ENCODE measurements around the gene COLGALT1. TPM values are rescaled to one million over a fixed set of nuclear protein-coding genes. Genes with fewer than 3 reads are reported as not detected.

The COLGALT1 gene
- total RNA-seq, 4 donors from 2014 or later: 54.2 to 92.6 (median 61.5) TPM

DNA sequence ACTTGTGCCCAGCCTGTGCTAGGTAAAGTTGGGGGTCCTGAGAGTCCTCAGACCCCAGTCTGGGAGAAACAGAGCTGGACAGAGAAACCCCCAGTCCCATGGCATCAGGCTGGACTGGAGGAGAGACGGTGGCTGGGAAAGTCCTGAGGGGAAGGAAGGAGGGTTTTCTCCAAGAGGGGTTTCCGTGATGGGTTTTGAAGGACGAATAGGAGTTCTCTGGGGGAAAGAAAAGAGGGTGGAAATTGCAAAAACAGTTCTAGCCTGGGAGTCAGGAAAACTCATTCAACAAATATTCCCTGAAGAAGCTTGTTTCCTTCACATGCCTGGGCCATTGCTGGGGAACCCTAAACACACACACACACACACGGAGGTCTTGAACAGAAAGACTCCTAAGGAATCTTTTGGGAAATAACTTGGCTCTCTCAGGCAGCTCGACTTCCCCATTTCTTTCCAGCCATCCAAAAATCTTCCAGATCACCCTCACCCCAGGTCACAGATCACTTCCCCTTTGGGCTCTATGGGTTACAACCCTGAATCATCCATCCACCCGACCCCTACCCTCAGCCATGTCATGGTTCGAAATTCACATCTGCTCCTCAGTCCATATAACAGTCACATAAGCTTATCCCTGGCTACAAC lies 47.5 kb downstream of the COLGALT1 start:
- WGBS: 77% methylated on average over 7 of the region's 7 CpGs
- Histone ChIP-seq H3K4me3 (no peak overlapping the region), H3K27ac (replicated peaks in 1 of 4) (no peak overlapping the region), H3K9me3 (no peaks in the 10 kb centered on the region), H3K27me3 (peaks cover 0 to 76% (median 15%) of the 10 kb centered on the region in 4 donors), H3K4me1 (peaks cover 11 to 16% (median 15%) of the 10 kb centered on the region in 4 donors), H3K36me3 (no peaks in the 10 kb centered on the region)
- no peak for DNase-seq (ENCODE audit: extremely low spot score)
- intact Hi-C loops (cut with DNase I): no loop called here
- TF ChIP-seq POLR2AphosphoS5 (IDR thresholded peaks at IDR 0.05) (no peak), EP300 (IDR thresholded peaks at IDR 0.05) (no peak), POLR2A (IDR thresholded peaks at IDR 0.05; ENCODE audit: low read depth) (no peak)
- TF ChIP-seq, protein P1, sequence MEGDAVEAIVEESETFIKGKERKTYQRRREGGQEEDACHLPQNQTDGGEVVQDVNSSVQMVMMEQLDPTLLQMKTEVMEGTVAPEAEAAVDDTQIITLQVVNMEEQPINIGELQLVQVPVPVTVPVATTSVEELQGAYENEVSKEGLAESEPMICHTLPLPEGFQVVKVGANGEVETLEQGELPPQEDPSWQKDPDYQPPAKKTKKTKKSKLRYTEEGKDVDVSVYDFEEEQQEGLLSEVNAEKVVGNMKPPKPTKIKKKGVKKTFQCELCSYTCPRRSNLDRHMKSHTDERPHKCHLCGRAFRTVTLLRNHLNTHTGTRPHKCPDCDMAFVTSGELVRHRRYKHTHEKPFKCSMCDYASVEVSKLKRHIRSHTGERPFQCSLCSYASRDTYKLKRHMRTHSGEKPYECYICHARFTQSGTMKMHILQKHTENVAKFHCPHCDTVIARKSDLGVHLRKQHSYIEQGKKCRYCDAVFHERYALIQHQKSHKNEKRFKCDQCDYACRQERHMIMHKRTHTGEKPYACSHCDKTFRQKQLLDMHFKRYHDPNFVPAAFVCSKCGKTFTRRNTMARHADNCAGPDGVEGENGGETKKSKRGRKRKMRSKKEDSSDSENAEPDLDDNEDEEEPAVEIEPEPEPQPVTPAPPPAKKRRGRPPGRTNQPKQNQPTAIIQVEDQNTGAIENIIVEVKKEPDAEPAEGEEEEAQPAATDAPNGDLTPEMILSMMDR (IDR thresholded peaks at IDR 0.05): no peak

DNA sequence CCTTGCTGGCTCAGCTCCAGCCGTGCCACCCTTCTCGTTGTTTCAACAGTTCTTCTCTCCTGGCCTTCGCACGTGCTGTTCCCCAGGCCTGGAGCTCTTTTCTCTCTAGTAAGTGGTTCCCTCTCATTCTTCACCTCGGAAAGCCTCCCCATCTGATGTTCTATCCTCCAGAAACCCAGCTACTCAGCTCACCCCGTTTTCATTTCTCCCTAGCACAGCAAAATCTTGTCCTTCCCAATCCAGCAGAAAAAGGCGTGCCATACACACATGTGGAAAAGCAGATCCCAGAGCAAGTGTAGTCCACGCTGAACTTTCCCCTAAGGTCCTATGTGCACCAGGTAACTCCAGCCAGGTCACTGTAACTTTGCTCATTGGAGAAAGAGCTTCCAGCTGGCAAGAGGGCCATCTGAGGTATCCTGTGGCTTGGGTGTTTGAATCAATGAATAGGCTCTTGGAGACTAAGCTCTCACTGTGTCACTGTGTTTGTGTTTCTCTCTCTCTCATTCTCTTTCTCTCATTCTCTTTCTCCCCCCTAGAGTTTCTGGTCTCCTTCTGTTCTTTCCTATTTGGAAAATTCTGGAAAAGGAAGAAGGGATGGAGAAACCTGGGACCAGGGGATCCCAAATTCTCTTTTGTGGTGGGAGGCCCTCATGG lies 49.0 kb downstream of the COLGALT1 start:
- intact Hi-C loops (cut with DNase I): no loop called here
- WGBS: 52% methylated on average over 8 of the region's 8 CpGs
- Histone ChIP-seq H3K36me3 (no peaks in the 10 kb centered on the region), H3K27me3 (peaks cover 0 to 77% (median 15%) of the 10 kb centered on the region in 4 donors), H3K27ac (replicated peaks in 1 of 4) (no peak overlapping the region), H3K4me3 (no peak overlapping the region), H3K4me1 (peaks cover 11 to 16% (median 15%) of the 10 kb centered on the region in 4 donors), H3K9me3 (no peaks in the 10 kb centered on the region)
- no peak for TF ChIP-seq POLR2AphosphoS5 (IDR thresholded peaks at IDR 0.05)
- TF ChIP-seq, protein P1 (IDR thresholded peaks at IDR 0.05): no peak
- TF ChIP-seq POLR2A (IDR thresholded peaks at IDR 0.05; ENCODE audit: low read depth): no peak
- TF ChIP-seq EP300 (IDR thresholded peaks at IDR 0.05): no peak
- DNase-seq (ENCODE audit: extremely low spot score): no peak

DNA sequence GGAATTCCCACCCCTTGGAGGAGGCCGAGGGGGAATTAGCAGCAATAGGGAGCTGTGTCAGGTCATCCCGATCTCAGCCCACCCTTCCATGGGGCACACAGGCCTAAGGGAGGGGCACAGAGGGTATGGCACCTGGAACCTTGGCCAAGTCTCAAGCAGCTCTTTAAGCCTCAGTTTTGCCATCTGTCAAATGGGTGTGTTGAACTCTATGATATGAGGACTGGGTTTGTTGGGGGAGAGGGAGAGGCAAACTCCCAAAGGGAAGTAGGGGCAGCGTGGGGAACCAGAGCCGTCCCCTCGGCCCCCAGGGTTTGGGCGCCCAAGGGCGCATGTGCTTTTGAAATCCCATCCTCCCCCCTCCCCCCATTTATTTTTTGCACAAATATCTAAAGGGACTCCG lies 49.7 kb downstream of the COLGALT1 start:
- Histone ChIP-seq H3K4me1 (peaks cover 11 to 16% (median 15%) of the 10 kb centered on the region in 4 donors), H3K27ac (replicated peaks in 1 of 4) (no peak overlapping the region), H3K36me3 (no peaks in the 10 kb centered on the region), H3K4me3 (no peak overlapping the region), H3K9me3 (no peaks in the 10 kb centered on the region), H3K27me3 (peaks cover 0 to 82% (median 15%) of the 10 kb centered on the region in 4 donors)
- TF ChIP-seq POLR2AphosphoS5 (IDR thresholded peaks at IDR 0.05): no peak
- TF ChIP-seq, protein P1 (IDR thresholded peaks at IDR 0.05): no peak
- no peak for TF ChIP-seq EP300 (IDR thresholded peaks at IDR 0.05)
- TF ChIP-seq POLR2A (IDR thresholded peaks at IDR 0.05; ENCODE audit: low read depth): no peak
- DNase-seq (ENCODE audit: extremely low spot score): no peak
- intact Hi-C loops (cut with DNase I): no loop called here
- 87% methylated on average over 8 of the region's 8 CpGs for WGBS

DNA sequence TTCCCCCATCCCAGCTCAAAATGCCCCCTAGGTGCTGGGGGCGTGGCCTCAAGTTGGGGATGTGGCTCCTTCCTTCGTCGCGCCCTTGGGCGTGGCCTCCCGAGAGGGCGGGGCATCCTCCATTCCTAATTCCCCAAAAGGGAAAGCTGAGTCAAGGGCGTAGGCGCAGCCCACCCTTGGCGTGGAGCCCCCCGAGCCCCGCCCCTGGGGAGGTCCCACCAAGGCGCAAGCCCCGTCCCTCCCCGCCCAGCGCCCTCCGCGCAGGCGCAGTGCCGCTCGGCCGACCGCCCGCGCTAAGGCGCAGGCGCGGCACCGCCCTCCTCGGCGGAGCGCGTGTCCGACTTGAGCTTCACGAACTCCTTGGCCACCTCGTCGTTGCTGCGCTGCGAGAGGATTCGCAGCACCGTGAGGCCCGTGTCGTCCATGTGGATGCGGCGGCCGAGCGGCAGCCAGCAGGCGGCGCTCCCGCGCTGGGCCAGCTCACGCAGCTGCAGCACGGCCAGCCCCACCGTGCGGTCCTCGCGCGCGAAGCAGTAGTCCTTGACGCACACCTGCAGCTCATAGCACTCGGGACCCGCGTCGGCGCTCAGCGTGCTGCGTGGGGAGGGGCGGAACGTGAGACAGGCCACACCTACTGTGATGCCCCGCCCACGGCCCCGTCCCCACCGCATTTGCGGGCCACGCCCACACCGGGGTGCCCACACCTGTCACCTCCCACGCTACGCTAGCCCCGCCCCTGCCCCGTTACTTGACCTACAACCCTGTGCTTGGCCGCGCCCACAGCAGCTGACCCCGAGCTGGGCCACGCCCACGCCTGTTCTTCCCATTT lies 50.5 kb downstream of the COLGALT1 start:
- Histone ChIP-seq H3K4me1 (peaks cover 11 to 16% (median 15%) of the 10 kb centered on the region in 4 donors), H3K27me3 (peaks cover 0 to 85% (median 15%) of the 10 kb centered on the region in 4 donors), H3K4me3 (peak overlapping the region; percentile 43 to 56 (median 46)), H3K9me3 (no peaks in the 10 kb centered on the region), H3K27ac (replicated peaks in 1 of 4) (peak overlapping the region in 2 of 4 donors; percentile 24 to 58), H3K36me3 (no peaks in the 10 kb centered on the region)
- TF ChIP-seq POLR2AphosphoS5 (IDR thresholded peaks at IDR 0.05) (peak in 1 of 2 donors; percentile 20), POLR2A (IDR thresholded peaks at IDR 0.05; ENCODE audit: low read depth) (no peak)
- TF ChIP-seq, protein P1 (IDR thresholded peaks at IDR 0.05): peak; percentile 39 to 60 (median 50)
- no peak for DNase-seq (ENCODE audit: extremely low spot score)
- 3% methylated on average over 29 of the region's 85 CpGs for WGBS
- intact Hi-C loops (cut with DNase I): no loop called here

Data from esophagus muscularis mucosa (tissue), 4 donors.